ENCODE measurements around the gene GRIN3A. TPM values are rescaled to one million over a fixed set of nuclear protein-coding genes. Genes with fewer than 3 reads are reported as not detected.

The GRIN3A gene
- total RNA-seq, 1 experiment from 2014 or later, result not detected

- Histone ChIP-seq H2BK20ac (ENCODE audit: low read depth, low read length, poor library complexity, severe bottlenecking) (no peak overlapping the region), H3K56ac (ENCODE audit: insufficient read length, low read depth, low read length) (no peak overlapping the region), H3K27ac (ENCODE audit: insufficient read length, low read depth, low read length) (no peak overlapping the region), H3K4ac (ENCODE audit: low read depth, low read length) (no peak overlapping the region), H2AFZ (ENCODE audit: low read length) (no peak overlapping the region), H3K23me2 (ENCODE audit: insufficient read length, low read depth, low read length, poor library complexity, severe bottlenecking) (no peaks in the 10 kb centered on the region), H3K79me2 (ENCODE audit: insufficient read depth, low read length) (no peaks in the 10 kb centered on the region), H3K23ac (ENCODE audit: insufficient read length, low read depth, low read length) (no peak overlapping the region), H3K14ac (ENCODE audit: insufficient read depth, low read length) (no peak overlapping the region), H3K79me1 (ENCODE audit: insufficient read depth, low read depth, low read length, poor library complexity, severe bottlenecking) (no peaks in the 10 kb centered on the region), H4K91ac (ENCODE audit: insufficient read length, low read depth, low read length) (no peak overlapping the region), H3K4me1 (ENCODE audit: insufficient read depth, low read length) (peaks cover 12% of the 10 kb centered on the region), H3K9me3 (ENCODE audit: control insufficient read depth, low read depth, low read length) (no peaks in the 10 kb centered on the region), H2BK15ac (ENCODE audit: low read depth, low read length) (no peak overlapping the region), H4K8ac (replicated peaks; ENCODE audit: insufficient read length, low read depth, low read length) (no peak overlapping the region), H3K18ac (ENCODE audit: insufficient read length, low read depth, low read length) (no peak overlapping the region), H2BK5ac (ENCODE audit: insufficient read length, low read length) (no peak overlapping the region), H3K9ac (ENCODE audit: extremely low read depth, insufficient read length, low read length) (no peak overlapping the region), H4K20me1 (ENCODE audit: control insufficient read depth, insufficient read depth, insufficient read length) (no peaks in the 10 kb centered on the region), H3K4me2 (ENCODE audit: insufficient read depth, insufficient read length, low read length) (no peak overlapping the region), H2AK5ac (ENCODE audit: insufficient read length, low read length) (no peak overlapping the region), H4K5ac (ENCODE audit: insufficient read length, low read depth, low read length) (no peak overlapping the region), H3T11ph (ENCODE audit: low read length) (no peak overlapping the region), H2BK12ac (ENCODE audit: insufficient read length, low read depth, low read length) (no peak overlapping the region), H2BK120ac (ENCODE audit: low read depth, low read length, poor library complexity, severe bottlenecking) (no peak overlapping the region), H3K27me3 (ENCODE audit: insufficient read depth, low read length) (no peaks in the 10 kb centered on the region)
- Mint-ChIP-seq H3K9me3 (no peaks in the 10 kb centered on the region), H3K27me3 (ENCODE audit: low read depth) (no peaks in the 10 kb centered on the region), H3K27ac (no peak overlapping the region), H3K4me3 (no peak overlapping the region), H3K36me3 (ENCODE audit: insufficient read depth in 1 of 3, low read depth in 3 of 3) (peaks cover 26 to 44% (median 43%) of the 10 kb centered on the region in 3 experiments), H3K4me1 (peaks cover 24 to 26% of the 10 kb centered on the region in 2 experiments)
- TF ChIP-seq, protein P1, sequence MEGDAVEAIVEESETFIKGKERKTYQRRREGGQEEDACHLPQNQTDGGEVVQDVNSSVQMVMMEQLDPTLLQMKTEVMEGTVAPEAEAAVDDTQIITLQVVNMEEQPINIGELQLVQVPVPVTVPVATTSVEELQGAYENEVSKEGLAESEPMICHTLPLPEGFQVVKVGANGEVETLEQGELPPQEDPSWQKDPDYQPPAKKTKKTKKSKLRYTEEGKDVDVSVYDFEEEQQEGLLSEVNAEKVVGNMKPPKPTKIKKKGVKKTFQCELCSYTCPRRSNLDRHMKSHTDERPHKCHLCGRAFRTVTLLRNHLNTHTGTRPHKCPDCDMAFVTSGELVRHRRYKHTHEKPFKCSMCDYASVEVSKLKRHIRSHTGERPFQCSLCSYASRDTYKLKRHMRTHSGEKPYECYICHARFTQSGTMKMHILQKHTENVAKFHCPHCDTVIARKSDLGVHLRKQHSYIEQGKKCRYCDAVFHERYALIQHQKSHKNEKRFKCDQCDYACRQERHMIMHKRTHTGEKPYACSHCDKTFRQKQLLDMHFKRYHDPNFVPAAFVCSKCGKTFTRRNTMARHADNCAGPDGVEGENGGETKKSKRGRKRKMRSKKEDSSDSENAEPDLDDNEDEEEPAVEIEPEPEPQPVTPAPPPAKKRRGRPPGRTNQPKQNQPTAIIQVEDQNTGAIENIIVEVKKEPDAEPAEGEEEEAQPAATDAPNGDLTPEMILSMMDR (conservative IDR thresholded peaks at IDR 0.05), result no peak
- DNase-seq, result no peak
- no CpG with 5 or more reads among the region's 3 CpGs for WGBS (ENCODE audit: extremely low coverage, insufficient read length, low lambda C conversion rate)
Measured at GRCh38 chr9:101567725-101568350, 170.6 kb downstream of the GRIN3A start.

Data from H9 (cell line).